NB4 (cell line): ENCODE results near the gene SHB.

ENCODE experiments used
- CTCF ChIP-seq: IDR thresholded peaks from one replicate; pipeline ENCODE4 v1.5.1; 2012; ENCODE audit warnings: low read depth, low read length
- MAX ChIP-seq: IDR thresholded peaks from 2 replicates; pipeline ENCODE4 v1.6.1; 2011; ENCODE audit warnings: low read depth, low read length
- MYC ChIP-seq: IDR thresholded peaks from 2 replicates; pipeline ENCODE4 v1.6.1; 2011; ENCODE audit warnings: low read depth, low read length
- POLR2A ChIP-seq: IDR thresholded peaks from 2 replicates; pipeline ENCODE4 v1.6.1; 2011; ENCODE audit warnings: mild to moderate bottlenecking; ENCODE audit not compliant: insufficient read length; ENCODE audit errors: extremely low read depth

- TF ChIP-seq CTCF (no peak), MAX (no peak), POLR2A (no peak), MYC (no peak)
These were observed 32.4 kb upstream of the SHB start for GRCh38 chr9:38101423-38101822.
